H1 (cell line): ENCODE results near the gene ZDHHC11B. TPM values are rescaled to one million over a fixed set of nuclear protein-coding genes. Genes with fewer than 3 reads are reported as not detected.
"Not testable (repeated sequence)": the region's sequence is repeated elsewhere in the genome, so short reads cannot be mapped to it uniquely, and the experiment has no call there.

Experiments used
- CTCF ChIA-PET: fragments of 300-600 bp; sonication (Branson Sonifier 250); formaldehyde crosslinking; loops from one replicate; lab custom pipeline; 2021; ENCODE audit not compliant: partially characterized antibody; lab: Charles Lee
- POLR2A ChIA-PET: fragments of 300-600 bp; sonication (Branson Sonifier 250); formaldehyde crosslinking; loops from one replicate; lab custom pipeline; 2021; ENCODE audit warnings: inconsistent platforms; ENCODE audit not compliant: partially characterized antibody; lab: Charles Lee
- DNase-seq, 2 experiments: peaks; one replicate each; pipeline versions ENCODE4 v3.0.0 to v3.0.0-alpha.2; 2010 to 2022; ENCODE audit warnings: low spot score in 2 of 2, low read depth in 1 of 2, mixed read lengths in 1 of 2
- FAIRE-seq: peaks from 2 replicates; lab custom pipeline; 2011; peaks lifted over from hg19 to GRCh38; lab: Jason Lieb, UNC
- H2AFZ ChIP-seq: 2 replicates; pipeline ENCODE4 v1.8.1; 2012; ENCODE audit warnings: low read length, inconsistent platforms
- H2AK5ac ChIP-seq: 2 replicates; pipeline ENCODE4 v1.6.1; 2013; ENCODE audit warnings: low read depth, low read length
- H2BK120ac ChIP-seq: replicated peaks from 2 replicates; pipeline ENCODE3; 2013; ENCODE audit warnings: low read depth, low read length, inconsistent platforms
- H2BK12ac ChIP-seq: 2 replicates; pipeline ENCODE4 v1.6.1; 2013; ENCODE audit warnings: low read depth, low read length
- H2BK15ac ChIP-seq: 2 replicates; pipeline ENCODE4 v1.6.1; 2013; ENCODE audit warnings: low read length
- H2BK20ac ChIP-seq: 2 replicates; pipeline ENCODE4 v1.6.1; 2013; ENCODE audit warnings: low read length
- H2BK5ac ChIP-seq: 2 replicates; pipeline ENCODE4 v1.6.1; 2013; ENCODE audit warnings: low read depth, low read length
- H3K14ac ChIP-seq: 2 replicates; pipeline ENCODE4 v1.6.1; 2013; ENCODE audit warnings: inconsistent platforms; ENCODE audit not compliant: insufficient read length
- H3K18ac ChIP-seq: 2 replicates; pipeline ENCODE4 v1.6.1; 2013; ENCODE audit warnings: low read length; ENCODE audit errors: extremely low read depth
- H3K23ac ChIP-seq: 2 replicates; pipeline ENCODE4 v1.6.1; 2013; ENCODE audit warnings: inconsistent platforms; ENCODE audit not compliant: insufficient read length
- H3K23me2 ChIP-seq: 2 replicates; pipeline ENCODE4 v1.6.1; 2013; ENCODE audit warnings: low read depth, low read length
- H3K27ac ChIP-seq: 2 replicates; pipeline ENCODE4 v1.6.1; 2011; ENCODE audit warnings: low read depth, low read length, inconsistent platforms
- H3K27me3 ChIP-seq, 4 experiments: replicated peaks in 1 of 4; 1 replicate in 1 of 4; 2 replicates in 3 of 4; pipeline versions ENCODE4 v1.6.1 to v1.8.1; 2011 to 2013; ENCODE audit warnings: low read length in 3 of 4, mild to moderate bottlenecking in 3 of 4, inconsistent platforms in 2 of 4, mixed read lengths in 2 of 4, moderate library complexity in 1 of 4; ENCODE audit not compliant: control insufficient read depth in 3 of 4, insufficient read depth in 3 of 4; ENCODE audit errors: extremely low read depth in 1 of 4
- H3K36me3 ChIP-seq, 4 experiments: 2 replicates each; pipeline versions ENCODE4 v1.6.1 to v1.8.1; 2011 to 2013; ENCODE audit warnings: mild to moderate bottlenecking in 4 of 4, low read length in 3 of 4, moderate library complexity in 2 of 4, control low read depth in 1 of 4, inconsistent platforms in 1 of 4; ENCODE audit not compliant: insufficient read depth in 4 of 4, control insufficient read depth in 2 of 4
- H3K4ac ChIP-seq: replicated peaks from 2 replicates; pipeline ENCODE3; 2013; ENCODE audit warnings: low read length, low read depth, mixed read lengths, inconsistent platforms; ENCODE audit not compliant: insufficient read length
- H3K4me1 ChIP-seq, 4 experiments: replicated peaks in 1 of 4; 1 replicate in 1 of 4; 2 replicates in 3 of 4; pipeline versions ENCODE4 v1.6.1 to v1.8.1; 2011 to 2013; ENCODE audit warnings: low read length in 3 of 4, inconsistent platforms in 2 of 4, mixed read lengths in 1 of 4; ENCODE audit not compliant: insufficient read depth in 4 of 4, control insufficient read depth in 3 of 4
- H3K4me2 ChIP-seq, 2 experiments: 2 replicates each; pipeline versions ENCODE4 v1.6.1 to v1.8.1; 2011 to 2013; ENCODE audit warnings: low read depth in 2 of 2, low read length in 2 of 2, control low read depth in 1 of 2, inconsistent platforms in 1 of 2, mild to moderate bottlenecking in 1 of 2; ENCODE audit not compliant: insufficient read depth in 1 of 2
- H3K4me3 ChIP-seq, 4 experiments: fragments of 200-600, 300-600 bp in 1 of 4; sonication (generic), shearing (Covaris generic), sonication (Bioruptor Twin) in 1 of 4; 2 replicates each; pipeline versions ENCODE4 v1.5.1 to v1.8.1; 2011 to 2016; ENCODE audit warnings: low read length in 4 of 4, low read depth in 3 of 4, control low read depth in 2 of 4, inconsistent platforms in 2 of 4, mild to moderate bottlenecking in 2 of 4, mixed read lengths in 1 of 4, moderate library complexity in 1 of 4; ENCODE audit not compliant: insufficient read depth in 2 of 4; ENCODE audit errors: extremely low read depth in 1 of 4
- H3K56ac ChIP-seq: replicated peaks from 2 replicates; pipeline ENCODE3; 2013; ENCODE audit warnings: low read depth, mild to moderate bottlenecking, mixed read lengths, low read length, inconsistent platforms; ENCODE audit not compliant: insufficient read length
- H3K79me1 ChIP-seq: 2 replicates; pipeline ENCODE4 v1.6.1; 2013; ENCODE audit warnings: low read depth, low read length, control low read depth
- H3K79me2 ChIP-seq, 2 experiments: 2 replicates each; pipeline versions ENCODE4 v1.6.1 to v1.8.1; 2012 to 2013; ENCODE audit warnings: low read length in 2 of 2, mild to moderate bottlenecking in 2 of 2, inconsistent platforms in 1 of 2; ENCODE audit not compliant: insufficient read depth in 2 of 2, control insufficient read depth in 1 of 2
- H3K9ac ChIP-seq, 4 experiments: replicated peaks in 1 of 4; 1 replicate in 1 of 4; 2 replicates in 3 of 4; pipeline versions ENCODE4 v1.6.1 to v1.8.1; 2011 to 2013; ENCODE audit warnings: low read depth in 3 of 4, low read length in 3 of 4, control low read depth in 2 of 4, mild to moderate bottlenecking in 2 of 4, moderate library complexity in 2 of 4, inconsistent platforms in 1 of 4; ENCODE audit errors: extremely low read depth in 1 of 4
- H3K9me3 ChIP-seq, 2 experiments: 2 replicates each; pipeline versions ENCODE4 v1.6.1 to v1.8.1; 2012 to 2013; ENCODE audit warnings: mild to moderate bottlenecking in 2 of 2, moderate library complexity in 2 of 2, control low read depth in 1 of 2, inconsistent platforms in 1 of 2, low read depth in 1 of 2, low read length in 1 of 2, mixed read lengths in 1 of 2; ENCODE audit not compliant: insufficient read depth in 2 of 2
- H4K20me1 ChIP-seq, 2 experiments: replicated peaks in 1 of 2; 2 replicates each; pipeline versions ENCODE3 to v1.8.1; 2011 to 2013; ENCODE audit warnings: inconsistent platforms in 2 of 2, low read length in 2 of 2, mild to moderate bottlenecking in 1 of 2; ENCODE audit not compliant: insufficient read depth in 2 of 2, control insufficient read depth in 1 of 2
- H4K5ac ChIP-seq: 2 replicates; pipeline ENCODE4 v1.6.1; 2013; ENCODE audit warnings: low read length, low read depth, mixed read lengths, inconsistent platforms; ENCODE audit not compliant: insufficient read length
- H4K8ac ChIP-seq: 2 replicates; pipeline ENCODE4 v1.8.0; 2013; ENCODE audit warnings: mild to moderate bottlenecking, moderate library complexity, low read length, inconsistent platforms; ENCODE audit not compliant: insufficient read depth; ENCODE audit errors: extremely low read depth
- H4K91ac ChIP-seq: replicated peaks from 2 replicates; pipeline ENCODE3; 2013; ENCODE audit warnings: low read length, mixed read lengths, inconsistent platforms; ENCODE audit not compliant: insufficient read length
- WGBS, 2 experiments: shearing (Covaris generic) in 1 of 2; methylation state at CpG; one replicate each; pipeline versions ENCODE4 v1.1.6 to v1.1.7; 2013 to 2015; ENCODE audit warnings: low lambda C conversion rate in 2 of 2, mixed read lengths in 2 of 2, inconsistent platforms in 1 of 2, low coverage in 1 of 2, missing lambda C conversion rate in 1 of 2; ENCODE audit not compliant: insufficient replicate concordance in 2 of 2, insufficient coverage in 1 of 2, insufficient read length in 1 of 2; ENCODE audit errors: extremely low coverage in 1 of 2, missing lambda C conversion rate in 1 of 2; 5-methylcytosine and 5-hydroxymethylcytosine counted together
- polyA plus RNA-seq, 7 experiments: library from polyadenylated mRNA; depleted of rRNA in 3 of 7; stranded (reverse) in 5 of 7; unstranded in 2 of 7; fragments of >200 nt in 5 of 7; fragments of 200-250 nt in 2 of 7; gene quantifications; 1 replicate in 5 of 7; 2 replicates in 1 of 7; 4 replicates in 1 of 7; pipeline versions ENCODE4 v1.2.1 to v1.2.3, GENCODE V29; 2011 to 2013; ENCODE audit warnings: missing spikeins in 2 of 7, mixed read lengths in 2 of 7
- total RNA-seq: library from RNA; stranded (reverse); fragmentation: NEBNext Ultra II Directional; extraction: Animal tissue kit (Norgen Biotek cat#: 25700); gene quantifications from 2 replicates; pipeline ENCODE4 v1.2.1, GENCODE V29; 2021

Gene ZDHHC11B
- total and polyA plus RNA-seq, 2 of the 8 experiments (the other 6 are each of a cell fraction or from before 2014, with no cell fraction given): 0.29 to 2.5 TPM

DNA sequence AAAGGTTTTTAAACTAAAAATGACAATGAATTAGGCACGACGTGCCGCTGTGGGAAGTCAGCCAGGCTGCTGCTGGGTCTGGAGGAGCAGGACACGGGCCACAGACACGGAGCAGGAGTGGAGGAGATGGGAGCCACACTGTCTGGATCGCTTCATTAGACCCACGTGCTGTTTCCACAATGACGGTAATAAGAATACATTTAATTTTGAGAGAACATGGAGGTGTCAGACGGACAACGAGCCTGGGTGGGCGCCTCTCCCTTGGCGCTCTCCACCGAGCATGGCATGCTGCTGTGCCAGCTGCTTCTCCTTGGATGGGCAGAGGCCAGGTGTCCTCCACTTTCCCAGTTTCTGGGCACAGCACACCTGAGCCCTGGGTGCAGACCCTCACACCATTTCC is 103.7 kb downstream of the ZDHHC11B start:
- H3K27me3 ChIP-seq, H3K9ac ChIP-seq, H2BK20ac ChIP-seq, H3K18ac ChIP-seq, H3K79me2 ChIP-seq, H3K23ac ChIP-seq, H4K5ac ChIP-seq, DNase-seq, FAIRE-seq, H3K14ac ChIP-seq, H2BK12ac ChIP-seq, H3K23me2 ChIP-seq, H4K91ac ChIP-seq, H3K4ac ChIP-seq, H4K8ac ChIP-seq, H3K4me1 ChIP-seq, H2BK5ac ChIP-seq, H2BK120ac ChIP-seq, H3K36me3 ChIP-seq, H2AFZ ChIP-seq, H3K4me2 ChIP-seq, H4K20me1 ChIP-seq, H3K79me1 ChIP-seq, H3K9me3 ChIP-seq, H3K56ac ChIP-seq, H2BK15ac ChIP-seq, H2AK5ac ChIP-seq, H3K27ac ChIP-seq, H3K4me3 ChIP-seq, POLR2A ChIA-PET: not testable (repeated sequence)
- CTCF ChIA-PET: interaction anchor here (1.2 kb wide), 1 partner anchor 9 kb away, joined by 4 read pairs; no protein-coding TSS in a partner anchor
- 93% methylated on average over 13 of the region's 13 CpGs; no CpG with 5 or more reads in 1 of the 2 experiments for WGBS, 2 experiments

- H3K4me1 ChIP-seq, H3K23ac ChIP-seq, POLR2A ChIA-PET, H2BK12ac ChIP-seq, H4K8ac ChIP-seq, H3K9ac ChIP-seq, H3K23me2 ChIP-seq, H3K4me2 ChIP-seq, DNase-seq, H2BK5ac ChIP-seq, H3K56ac ChIP-seq, H3K9me3 ChIP-seq, H2AK5ac ChIP-seq, H3K4ac ChIP-seq, H2AFZ ChIP-seq, H3K27ac ChIP-seq, H3K18ac ChIP-seq, H3K36me3 ChIP-seq, H4K91ac ChIP-seq, H4K5ac ChIP-seq, H3K79me1 ChIP-seq, H3K4me3 ChIP-seq, H4K20me1 ChIP-seq, H3K27me3 ChIP-seq, H2BK120ac ChIP-seq, H3K14ac ChIP-seq, H2BK20ac ChIP-seq, H2BK15ac ChIP-seq, FAIRE-seq, H3K79me2 ChIP-seq: not testable (repeated sequence)
- WGBS, 2 experiments: 84% methylated on average over 5 of the region's 32 CpGs; no CpG with 5 or more reads in 1 of the 2 experiments
- CTCF ChIA-PET: interaction anchor here (1.2 kb wide), 1 partner anchor 9 kb away, joined by 4 read pairs; no protein-coding TSS in a partner anchor
These were observed 104.3 kb downstream of the ZDHHC11B start for GRCh38 chr5:680118-680795.
